Glutamatergic neuron (in vitro differentiated cells): ENCODE data around the gene FOXN3. TPM values are rescaled to one million over a fixed set of nuclear protein-coding genes. Genes with fewer than 3 reads are reported as not detected.

Experiments used
- DNase-seq: peaks from one replicate; pipeline ENCODE4 v3.0.0; 2022
- H3K27ac Mint-ChIP-seq: one replicate; pipeline ENCODE4 v1.8.0; 2020; ENCODE audit warnings: mild to moderate bottlenecking, mixed read lengths, inconsistent platforms; ENCODE audit not compliant: unreplicated experiment
- H3K27me3 Mint-ChIP-seq: one replicate; pipeline ENCODE4 v1.8.0; 2020; ENCODE audit warnings: mild to moderate bottlenecking, moderate library complexity, mixed read lengths, inconsistent platforms; ENCODE audit not compliant: unreplicated experiment
- H3K36me3 Mint-ChIP-seq: one replicate; pipeline ENCODE4 v1.8.0; 2020; ENCODE audit warnings: mild to moderate bottlenecking, mixed read lengths, inconsistent platforms; ENCODE audit not compliant: unreplicated experiment
- H3K4me1 Mint-ChIP-seq: one replicate; pipeline ENCODE4 v1.8.0; 2020; ENCODE audit warnings: mild to moderate bottlenecking, low read depth, mixed read lengths, inconsistent platforms; ENCODE audit not compliant: unreplicated experiment
- H3K4me3 Mint-ChIP-seq: one replicate; pipeline ENCODE4 v1.8.0; 2020; ENCODE audit warnings: mild to moderate bottlenecking, mixed read lengths, inconsistent platforms; ENCODE audit not compliant: unreplicated experiment
- H3K9me3 Mint-ChIP-seq: one replicate; pipeline ENCODE4 v1.8.0; 2020; ENCODE audit warnings: mild to moderate bottlenecking, moderate library complexity, mixed read lengths, inconsistent platforms; ENCODE audit not compliant: unreplicated experiment
- total RNA-seq: library from RNA; stranded (reverse); fragmentation: NEBNext Ultra II Directional; extraction: Animal tissue kit (Norgen Biotek cat#: 25700); gene quantifications from one replicate; pipeline ENCODE4 v1.2.1, GENCODE V29; 2021; ENCODE audit not compliant: unreplicated experiment
- TF ChIP-seq, protein P1 (sequence below): fragments of 200-600 bp; sonication (generic); IDR thresholded peaks from one replicate; pipeline ENCODE4 v1.5.0; 2021; ENCODE audit not compliant: partially characterized antibody, unreplicated experiment

The FOXN3 gene
- total RNA-seq, 1 donor from 2014 or later: 139 TPM

DNA sequence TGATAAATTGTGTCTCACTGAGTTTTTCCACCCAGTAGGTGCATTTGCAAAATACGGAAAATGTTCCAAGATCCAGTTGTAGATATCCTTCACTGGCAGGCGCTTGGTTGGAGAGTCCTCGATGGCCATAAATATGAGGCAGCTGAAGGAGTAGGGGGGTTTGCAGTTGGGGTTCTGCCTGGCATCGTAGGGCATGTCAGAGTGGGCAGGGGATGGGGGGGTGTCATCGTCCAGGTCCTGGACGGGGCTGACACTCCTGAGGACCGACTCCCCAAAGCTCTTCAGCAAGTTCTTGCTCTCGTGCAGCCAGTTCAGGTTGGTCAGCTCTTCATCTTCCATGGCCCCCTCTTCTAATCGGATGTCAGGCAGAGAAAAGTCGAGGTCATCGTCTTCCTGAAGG, 5.1 kb downstream of the FOXN3 start:
- no peak for DNase-seq
- TF ChIP-seq, protein P1, sequence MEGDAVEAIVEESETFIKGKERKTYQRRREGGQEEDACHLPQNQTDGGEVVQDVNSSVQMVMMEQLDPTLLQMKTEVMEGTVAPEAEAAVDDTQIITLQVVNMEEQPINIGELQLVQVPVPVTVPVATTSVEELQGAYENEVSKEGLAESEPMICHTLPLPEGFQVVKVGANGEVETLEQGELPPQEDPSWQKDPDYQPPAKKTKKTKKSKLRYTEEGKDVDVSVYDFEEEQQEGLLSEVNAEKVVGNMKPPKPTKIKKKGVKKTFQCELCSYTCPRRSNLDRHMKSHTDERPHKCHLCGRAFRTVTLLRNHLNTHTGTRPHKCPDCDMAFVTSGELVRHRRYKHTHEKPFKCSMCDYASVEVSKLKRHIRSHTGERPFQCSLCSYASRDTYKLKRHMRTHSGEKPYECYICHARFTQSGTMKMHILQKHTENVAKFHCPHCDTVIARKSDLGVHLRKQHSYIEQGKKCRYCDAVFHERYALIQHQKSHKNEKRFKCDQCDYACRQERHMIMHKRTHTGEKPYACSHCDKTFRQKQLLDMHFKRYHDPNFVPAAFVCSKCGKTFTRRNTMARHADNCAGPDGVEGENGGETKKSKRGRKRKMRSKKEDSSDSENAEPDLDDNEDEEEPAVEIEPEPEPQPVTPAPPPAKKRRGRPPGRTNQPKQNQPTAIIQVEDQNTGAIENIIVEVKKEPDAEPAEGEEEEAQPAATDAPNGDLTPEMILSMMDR: no peak
- Mint-ChIP-seq H3K27me3 (peaks cover 13% of the 10 kb centered on the region), H3K4me3 (no peak overlapping the region), H3K9me3 (peaks cover 6% of the 10 kb centered on the region), H3K4me1 (peaks cover 18% of the 10 kb centered on the region), H3K27ac (no peak overlapping the region), H3K36me3 (peaks cover 6% of the 10 kb centered on the region)

DNA sequence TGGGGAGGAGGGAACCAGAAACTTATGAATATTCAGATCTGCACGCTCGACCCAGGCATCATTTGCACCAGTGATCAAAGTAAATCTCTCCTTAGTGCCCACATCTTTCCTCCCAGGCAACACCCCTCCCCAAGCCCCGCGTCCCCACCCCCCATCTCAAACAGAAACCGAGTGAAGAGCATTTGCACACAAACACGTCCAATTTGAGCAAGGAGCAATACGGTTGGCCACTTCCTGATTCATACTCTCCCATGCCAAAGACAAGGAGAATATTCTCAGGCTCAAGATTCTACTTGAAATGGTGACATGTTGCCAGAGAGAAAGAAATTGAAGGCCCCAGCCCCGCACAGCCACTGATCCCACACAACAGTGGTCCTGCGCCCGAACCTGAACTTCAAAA, 7.1 kb downstream of the FOXN3 start:
- Mint-ChIP-seq H3K4me1 (peaks cover 17% of the 10 kb centered on the region), H3K9me3 (no peaks in the 10 kb centered on the region), H3K4me3 (no peak overlapping the region), H3K27ac (peak overlapping the region; percentile 17), H3K36me3 (peaks cover 6% of the 10 kb centered on the region), H3K27me3 (peaks cover 5% of the 10 kb centered on the region)
- TF ChIP-seq, protein P1: no peak
- DNase-seq: no peak

DNA sequence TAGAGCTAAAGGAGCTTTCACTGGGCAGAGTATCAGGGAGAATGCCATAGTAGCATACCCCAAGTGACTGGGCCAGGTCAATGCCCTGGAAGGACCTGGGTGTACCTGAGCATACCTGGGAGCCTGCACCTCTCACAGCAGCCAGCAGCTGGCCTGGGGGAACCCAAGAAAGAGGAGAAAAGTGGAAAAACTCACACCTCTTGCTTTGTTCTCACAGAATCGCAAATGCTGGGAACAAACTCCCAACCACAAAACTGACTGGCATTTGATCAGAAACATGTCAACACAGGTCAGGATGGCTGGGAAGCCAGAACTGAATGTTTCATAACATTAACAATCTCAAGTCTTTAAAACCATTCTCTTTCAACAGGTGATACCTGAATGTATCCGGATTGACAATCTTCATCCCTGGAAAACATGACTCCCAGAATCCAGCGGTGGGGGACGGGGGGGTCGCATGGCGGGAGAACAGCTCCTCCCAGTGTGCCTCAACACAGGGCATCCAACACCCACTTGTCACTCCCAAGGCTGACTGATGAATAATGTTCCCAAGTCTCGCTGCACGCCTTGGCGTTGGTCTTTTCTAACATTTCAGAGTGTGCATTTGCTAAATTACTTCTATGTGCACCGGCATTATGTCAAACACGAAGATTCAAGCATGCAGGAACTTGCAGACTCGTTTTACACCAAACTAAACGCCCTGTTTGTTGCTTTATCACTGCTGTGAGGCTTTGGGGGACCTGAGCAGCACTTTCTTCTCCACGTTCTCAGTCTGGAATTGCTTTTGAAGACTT, 7.9 kb downstream of the FOXN3 start:
- TF ChIP-seq, protein P1: no peak
- Mint-ChIP-seq H3K4me1 (peaks cover 15% of the 10 kb centered on the region), H3K9me3 (no peaks in the 10 kb centered on the region), H3K27me3 (peaks cover 5% of the 10 kb centered on the region), H3K36me3 (peaks cover 6% of the 10 kb centered on the region), H3K27ac (no peak overlapping the region), H3K4me3 (no peak overlapping the region)
- no peak for DNase-seq

DNA sequence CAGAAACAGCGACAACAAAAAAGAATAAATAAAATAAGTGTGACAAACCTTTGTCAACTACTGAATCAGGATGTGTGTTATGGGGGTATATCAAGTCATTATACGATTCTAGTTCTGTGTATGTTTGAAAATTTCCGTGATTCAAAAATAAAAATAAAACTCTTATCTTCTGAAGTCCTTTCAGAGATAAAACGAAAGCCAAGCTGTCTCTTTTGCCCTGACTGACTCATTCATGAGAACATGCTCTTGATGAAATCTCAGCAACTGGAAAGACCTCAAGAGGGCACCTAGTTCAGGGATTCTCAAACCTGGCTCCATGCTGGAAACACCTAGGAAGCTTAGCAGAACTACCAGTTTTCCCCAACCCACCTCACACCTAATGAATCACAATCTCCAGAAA, 9.2 kb downstream of the FOXN3 start:
- Mint-ChIP-seq H3K36me3 (peaks cover 6% of the 10 kb centered on the region), H3K27ac (no peak overlapping the region), H3K4me3 (no peak overlapping the region), H3K27me3 (peaks cover 9% of the 10 kb centered on the region), H3K4me1 (peaks cover 18% of the 10 kb centered on the region), H3K9me3 (peaks cover 3% of the 10 kb centered on the region)
- TF ChIP-seq, protein P1: no peak
- no peak for DNase-seq

DNA sequence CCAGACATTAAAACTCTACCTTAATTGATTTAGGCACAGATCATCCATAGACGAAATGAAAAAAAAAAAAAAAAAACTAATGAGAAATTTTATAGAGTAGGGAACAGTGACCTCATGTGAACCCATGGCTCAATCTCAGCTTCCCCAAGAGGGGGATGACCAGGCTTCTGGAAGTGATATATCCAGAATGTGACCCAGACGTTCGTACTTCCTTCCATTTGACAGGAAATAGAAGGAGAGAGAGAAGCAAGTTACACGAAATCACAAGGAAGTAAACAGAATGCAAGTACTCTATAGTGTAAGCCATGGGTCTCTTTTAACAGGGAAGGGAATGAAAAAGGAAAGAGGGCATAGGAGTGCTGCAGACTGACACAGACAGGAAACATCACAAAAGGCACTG, 10.1 kb downstream of the FOXN3 start:
- TF ChIP-seq, protein P1: no peak
- Mint-ChIP-seq H3K4me3 (no peak overlapping the region), H3K27me3 (peaks cover 12% of the 10 kb centered on the region), H3K36me3 (peaks cover 6% of the 10 kb centered on the region), H3K27ac (no peak overlapping the region), H3K4me1 (peaks cover 27% of the 10 kb centered on the region), H3K9me3 (peaks cover 3% of the 10 kb centered on the region)
- no peak for DNase-seq
